ENCODE data around the gene FOXA1.

The FOXA1 gene

GRCh38 chr14:37553935-37554550 is 41.0 kb downstream of the FOXA1 start:
- DNase-seq, result no peak

- DNase-seq, result no peak
Measured at GRCh38 chr14:37551119-37551518, 43.9 kb downstream of the FOXA1 start.

GRCh38 chr14:37550511-37550910 is 44.5 kb downstream of the FOXA1 start:
- no peak for DNase-seq

GRCh38 chr14:37546621-37547447 is 48.2 kb downstream of the FOXA1 start:
- no peak for DNase-seq

- no peak for DNase-seq
Measured at GRCh38 chr14:37545174-37545573, 49.9 kb downstream of the FOXA1 start.

- DNase-seq, result no peak
Measured at GRCh38 chr14:37544407-37544806, 50.6 kb downstream of the FOXA1 start.

- no peak for DNase-seq
Measured at GRCh38 chr14:37539992-37540391, 55.1 kb downstream of the FOXA1 start.

Measured in right forelimb (tissue), 1 donor.